ENCODE measurements around the gene HDAC6.
"Not testable (repeated sequence)": the region's sequence is repeated elsewhere in the genome, so short reads cannot be mapped to it uniquely, and the experiment has no call there.

The HDAC6 gene

DNA sequence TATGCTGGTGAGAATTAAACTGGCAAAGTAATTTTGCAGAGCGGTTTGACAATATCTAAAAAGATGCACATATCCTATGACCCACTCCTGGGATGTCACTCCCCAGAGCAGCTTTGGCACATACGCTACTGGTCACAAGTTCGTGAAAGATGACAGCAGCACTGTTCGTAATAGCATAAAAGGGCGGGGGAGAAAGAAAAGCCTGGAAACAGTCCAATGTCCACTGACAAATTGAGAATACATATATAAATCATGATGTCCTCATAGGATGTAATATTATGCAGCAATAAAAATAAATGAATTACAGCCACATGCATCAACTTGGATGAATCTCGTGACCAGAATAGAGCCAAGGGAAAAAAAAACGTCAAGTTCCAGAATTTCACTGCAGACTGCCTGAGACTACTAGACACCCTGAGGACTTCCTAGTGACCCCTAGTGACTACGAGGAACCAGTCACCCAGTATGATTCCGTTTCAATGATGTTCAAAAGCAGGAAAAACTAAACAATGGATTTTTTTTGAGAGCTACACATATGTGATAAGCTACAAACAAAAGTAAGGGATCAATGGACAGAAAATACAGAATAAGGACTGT is 31.8 kb downstream of the HDAC6 start:
- no peak for TF ChIP-seq ZFX (IDR thresholded peaks at IDR 0.05)
- TF ChIP-seq, protein P1, sequence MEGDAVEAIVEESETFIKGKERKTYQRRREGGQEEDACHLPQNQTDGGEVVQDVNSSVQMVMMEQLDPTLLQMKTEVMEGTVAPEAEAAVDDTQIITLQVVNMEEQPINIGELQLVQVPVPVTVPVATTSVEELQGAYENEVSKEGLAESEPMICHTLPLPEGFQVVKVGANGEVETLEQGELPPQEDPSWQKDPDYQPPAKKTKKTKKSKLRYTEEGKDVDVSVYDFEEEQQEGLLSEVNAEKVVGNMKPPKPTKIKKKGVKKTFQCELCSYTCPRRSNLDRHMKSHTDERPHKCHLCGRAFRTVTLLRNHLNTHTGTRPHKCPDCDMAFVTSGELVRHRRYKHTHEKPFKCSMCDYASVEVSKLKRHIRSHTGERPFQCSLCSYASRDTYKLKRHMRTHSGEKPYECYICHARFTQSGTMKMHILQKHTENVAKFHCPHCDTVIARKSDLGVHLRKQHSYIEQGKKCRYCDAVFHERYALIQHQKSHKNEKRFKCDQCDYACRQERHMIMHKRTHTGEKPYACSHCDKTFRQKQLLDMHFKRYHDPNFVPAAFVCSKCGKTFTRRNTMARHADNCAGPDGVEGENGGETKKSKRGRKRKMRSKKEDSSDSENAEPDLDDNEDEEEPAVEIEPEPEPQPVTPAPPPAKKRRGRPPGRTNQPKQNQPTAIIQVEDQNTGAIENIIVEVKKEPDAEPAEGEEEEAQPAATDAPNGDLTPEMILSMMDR (conservative IDR thresholded peaks at IDR 0.05): 0 out of 2 replicates have a peak, but pooled peaks have one; percentile 8
- no peak overlapping the region for H3K27ac ChIP-seq

DNA sequence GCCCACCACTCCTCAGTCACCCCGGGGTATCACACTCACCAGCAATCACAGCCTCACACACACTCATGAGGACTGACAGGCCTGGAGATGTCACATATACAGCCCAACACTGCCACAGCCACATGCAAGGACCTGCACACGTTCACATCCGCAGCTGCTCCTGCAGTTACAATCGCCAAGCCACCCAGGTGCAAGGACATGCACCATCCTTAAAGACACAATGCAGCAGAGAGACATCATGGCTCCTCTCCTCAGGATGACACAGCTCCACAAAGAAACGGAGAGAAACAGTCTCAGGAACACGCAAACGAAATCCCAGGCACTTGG is 32.5 kb downstream of the HDAC6 start:
- no peak for TF ChIP-seq ZFX (IDR thresholded peaks at IDR 0.05)
- TF ChIP-seq, protein P1 (conservative IDR thresholded peaks at IDR 0.05): no peak
- no peak overlapping the region for H3K27ac ChIP-seq

DNA sequence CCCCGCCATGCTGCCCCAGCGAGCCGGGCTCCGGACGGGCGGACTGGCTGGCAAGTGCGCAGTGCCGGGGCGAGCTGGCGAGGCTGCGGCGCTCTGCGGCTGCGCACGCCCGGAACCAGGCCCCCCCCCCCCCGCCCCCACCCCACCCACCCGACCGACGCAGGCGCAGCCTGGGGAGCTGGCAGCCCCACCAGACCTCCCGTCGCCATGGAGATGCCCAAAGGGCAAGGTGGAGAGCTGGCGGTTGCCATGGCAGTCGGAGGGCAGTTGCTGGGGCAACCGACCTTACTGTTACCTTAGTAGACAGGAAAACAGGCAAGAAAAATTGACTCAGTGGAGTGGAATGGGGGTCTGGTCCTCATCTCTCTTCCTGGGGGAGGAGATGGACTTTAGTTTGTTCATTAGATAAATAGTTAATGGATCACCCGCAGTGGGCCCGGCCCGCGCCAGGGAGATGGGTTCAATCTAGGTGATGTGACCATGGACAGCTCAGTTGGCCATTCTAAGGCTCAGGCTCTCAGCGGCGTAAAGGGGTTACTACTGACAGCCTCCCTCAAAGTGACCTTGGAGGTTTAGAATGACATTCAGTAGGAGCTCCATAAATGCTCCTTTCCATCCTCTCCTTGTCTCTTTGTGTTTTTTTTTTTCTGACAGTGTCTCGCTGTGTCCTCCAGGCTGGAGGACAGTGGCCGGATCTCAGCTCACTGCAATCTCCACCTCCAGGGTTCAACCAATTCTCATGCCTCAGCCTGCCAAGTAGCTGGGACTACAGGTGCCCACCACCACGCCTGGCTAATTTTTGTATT is 33.9 kb downstream of the HDAC6 start, which contains the start of gene PCSK1N:
Gene PCSK1N, minus strand, starts transcription at position 87 of the 806 bp plus-strand sequence. Its CDS starts 78 bp downstream, at position 9.
- peak within 1 kb of the TSS; percentile 20; the same call in 1 of the 2 replicates for H3K27ac ChIP-seq
- no peak for TF ChIP-seq ZFX (IDR thresholded peaks at IDR 0.05)
- TF ChIP-seq, protein P1 (conservative IDR thresholded peaks at IDR 0.05): no peak

DNA sequence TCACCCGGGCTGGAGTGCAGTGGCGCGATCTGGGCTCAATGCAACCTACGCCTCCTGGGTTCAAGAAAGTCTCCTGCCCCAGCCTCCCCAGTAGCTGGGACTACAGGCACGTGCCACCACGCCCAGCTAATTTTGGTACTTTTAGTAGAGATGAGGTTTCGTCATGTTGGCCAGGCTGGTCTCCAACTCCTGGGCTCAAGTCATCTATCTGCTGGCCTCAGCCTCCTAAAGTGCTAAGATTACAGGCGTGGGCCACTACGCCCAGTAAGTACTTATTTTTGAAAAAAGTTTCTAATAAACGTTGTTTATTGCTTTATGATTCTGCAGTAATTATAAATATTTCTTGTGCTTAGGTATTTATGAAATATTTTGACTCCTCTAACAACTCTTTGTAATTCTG is 37.8 kb downstream of the HDAC6 start:
- no peak overlapping the region for H3K27ac ChIP-seq
- TF ChIP-seq, protein P1 (conservative IDR thresholded peaks at IDR 0.05): no peak
- no peak for TF ChIP-seq ZFX (IDR thresholded peaks at IDR 0.05)

DNA sequence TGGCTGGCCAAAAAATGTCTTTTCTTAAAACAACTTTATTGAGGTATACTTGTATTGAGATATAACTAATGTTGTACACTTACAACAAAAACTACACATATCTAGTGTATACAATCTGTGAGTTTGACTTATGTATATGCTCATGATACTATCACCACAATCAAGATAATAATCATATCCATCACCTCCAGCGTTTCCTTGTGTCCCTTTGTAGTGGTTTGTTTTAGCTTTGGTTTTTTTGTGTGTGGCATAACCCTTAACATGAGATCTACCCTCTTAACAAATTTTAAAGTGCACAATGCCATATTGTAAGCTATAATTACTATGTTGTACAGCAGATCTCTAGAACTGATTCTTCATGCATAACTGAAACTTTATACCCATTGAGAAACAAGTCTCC is 47.0 kb downstream of the HDAC6 start:
- no peak overlapping the region for H3K27ac ChIP-seq
- no peak for TF ChIP-seq ZFX (IDR thresholded peaks at IDR 0.05)
- TF ChIP-seq, protein P1 (conservative IDR thresholded peaks at IDR 0.05): no peak

DNA sequence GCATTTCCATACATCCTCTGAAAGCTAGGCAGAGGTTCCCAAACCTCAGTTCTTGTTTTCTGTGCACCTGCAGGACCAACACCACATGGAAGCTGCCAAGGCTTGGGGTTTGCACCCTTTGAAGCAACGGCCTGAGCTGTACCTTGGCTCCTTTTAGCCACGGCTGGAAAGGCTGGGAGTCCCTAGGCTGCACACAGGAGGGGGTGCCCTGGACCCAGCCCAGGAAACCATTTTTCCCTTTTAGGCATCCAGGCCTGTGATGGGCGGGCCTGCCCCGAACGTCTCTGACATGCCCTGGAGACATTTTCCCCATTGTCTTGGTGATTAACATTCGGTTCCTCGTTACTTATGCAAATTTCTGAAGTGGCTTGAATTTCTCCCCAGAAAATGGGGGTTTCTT is 51.0 kb downstream of the HDAC6 start:
- TF ChIP-seq ZFX (IDR thresholded peaks at IDR 0.05): no peak
- TF ChIP-seq, protein P1 (conservative IDR thresholded peaks at IDR 0.05): no peak
- H3K27ac ChIP-seq: no peak overlapping the region

DNA sequence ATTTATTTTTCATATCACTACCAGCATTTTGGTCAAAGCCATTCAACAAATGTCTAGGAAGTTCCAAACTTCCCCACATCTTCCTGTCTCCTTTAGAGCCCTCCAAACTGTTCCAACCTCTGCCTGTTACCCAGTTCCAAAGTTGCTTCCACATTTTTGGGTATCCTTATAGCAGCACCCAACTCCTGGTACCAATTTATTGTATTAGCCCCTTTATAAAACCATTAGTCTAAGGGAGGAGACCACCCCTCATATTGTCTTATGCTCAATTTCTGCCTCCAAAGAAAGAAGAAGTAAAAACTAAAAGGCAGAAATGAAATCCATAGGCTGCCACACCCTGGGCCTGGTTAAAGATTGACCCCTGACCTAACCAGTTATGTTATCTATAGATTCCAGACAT is 51.6 kb downstream of the HDAC6 start:
- not testable (repeated sequence) for H3K27ac ChIP-seq

DNA sequence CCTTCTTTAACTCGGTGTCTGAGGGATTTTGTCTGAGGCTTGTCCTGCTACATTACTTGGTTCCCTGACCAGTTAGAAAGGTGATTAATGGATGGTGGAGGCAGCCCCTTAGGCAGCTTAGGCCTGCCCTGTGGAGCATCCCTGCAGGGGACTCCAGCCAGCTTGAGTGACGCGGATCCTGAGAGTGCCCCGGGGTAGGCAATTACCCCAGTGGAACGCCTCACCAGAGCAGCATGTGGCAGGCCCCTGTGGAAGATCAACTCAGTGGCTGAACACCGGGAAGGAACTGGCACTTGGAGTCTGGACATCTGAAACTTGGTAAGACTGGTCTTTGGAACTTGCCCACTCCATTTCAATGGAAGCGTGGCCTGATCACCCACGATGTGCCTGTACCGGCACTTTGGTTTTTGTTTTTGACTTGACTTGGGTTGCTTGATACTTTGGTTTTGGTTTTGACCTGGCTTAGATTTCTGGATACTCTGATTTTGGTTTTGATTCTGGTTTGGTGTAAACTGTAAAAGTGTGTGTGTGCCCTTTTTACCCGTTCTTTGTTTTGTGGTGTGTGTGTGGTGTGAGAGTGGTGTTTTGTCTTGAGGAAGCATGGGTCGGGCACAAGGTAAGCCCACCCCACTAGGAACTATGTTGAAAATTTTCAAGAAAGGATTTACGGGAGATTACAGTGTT is 52.4 kb downstream of the HDAC6 start:
- H3K27ac ChIP-seq: not testable (repeated sequence)
